Endothelial cell of umbilical vein (primary cell): Measurements from ENCODE around the gene B9D1.

Experiments
- CTCF ChIP-seq, 2 donors: IDR thresholded peaks; 1 replicate in 1 of 2; 2 replicates in 1 of 2; pipeline ENCODE4 v1.5.1; 2011; ENCODE audit warnings: low read length in 2 of 2, mild to moderate bottlenecking in 2 of 2, moderate library complexity in 2 of 2, control low read depth in 1 of 2, inconsistent platforms in 1 of 2, low read depth in 1 of 2; ENCODE audit not compliant: insufficient read depth in 1 of 2; ENCODE audit errors: extremely low read depth in 1 of 2
- EZH2 ChIP-seq: IDR thresholded peaks from 2 replicates; pipeline ENCODE4 v1.6.1; 2012; ENCODE audit warnings: borderline replicate concordance, low read depth, mild to moderate bottlenecking, moderate library complexity, low read length, inconsistent platforms; ENCODE audit not compliant: severe bottlenecking
- FOS ChIP-seq: IDR thresholded peaks from 2 replicates; pipeline ENCODE4 v1.6.1; 2011; ENCODE audit warnings: mild to moderate bottlenecking, low read length, moderate library complexity, borderline replicate concordance; ENCODE audit not compliant: insufficient read depth
- GATA2 ChIP-seq: IDR thresholded peaks from 2 replicates; pipeline ENCODE4 v1.7.0; 2011; ENCODE audit warnings: low read depth, mild to moderate bottlenecking, moderate library complexity, mixed read lengths, low read length; ENCODE audit not compliant: insufficient read length, insufficient read depth
- MAX ChIP-seq: IDR thresholded peaks from 2 replicates; pipeline ENCODE4 v1.6.1; 2011; ENCODE audit not compliant: insufficient read depth, insufficient read length
- POLR2A ChIP-seq: IDR thresholded peaks from 2 replicates; pipeline ENCODE4 v1.6.1; 2012; ENCODE audit warnings: low read depth, mild to moderate bottlenecking, control low read depth, low read length
- POLR2AphosphoS5 ChIP-seq: IDR thresholded peaks from 2 replicates; pipeline ENCODE4 v1.6.1; 2012; ENCODE audit warnings: low read depth, mild to moderate bottlenecking, control low read depth, low read length, moderate library complexity; ENCODE audit not compliant: insufficient read depth

- TF ChIP-seq CTCF (IDR thresholded peaks at IDR 0.05; ENCODE audit: extremely low read depth in 1 of 2, insufficient read depth in 1 of 2, low read depth in 1 of 2, low read length in 2 of 2): no peak
- no peak for TF ChIP-seq FOS
- no peak for TF ChIP-seq POLR2A
- TF ChIP-seq EZH2: no peak
- TF ChIP-seq POLR2AphosphoS5: no peak
- TF ChIP-seq GATA2: no peak
- TF ChIP-seq MAX: no peak
Observed at GRCh38 chr17:19306160-19307111, 56.1 kb downstream of the B9D1 start.
